Middle frontal gyrus (tissue), 1 donor: ENCODE data around the gene PDZD8.
A peak's percentile ranks its signal among the peaks of the same experiment; 100 is the strongest.
"Not testable (repeated sequence)": the region's sequence is repeated elsewhere in the genome, so short reads cannot be mapped to it uniquely, and the experiment has no call there.

Source experiments
- DNase-seq: peaks from one replicate; pipeline ENCODE4 v3.0.0-alpha.2; 2015; ENCODE audit warnings: low spot score; ENCODE audit errors: extremely low spot score

Gene PDZD8

DNA sequence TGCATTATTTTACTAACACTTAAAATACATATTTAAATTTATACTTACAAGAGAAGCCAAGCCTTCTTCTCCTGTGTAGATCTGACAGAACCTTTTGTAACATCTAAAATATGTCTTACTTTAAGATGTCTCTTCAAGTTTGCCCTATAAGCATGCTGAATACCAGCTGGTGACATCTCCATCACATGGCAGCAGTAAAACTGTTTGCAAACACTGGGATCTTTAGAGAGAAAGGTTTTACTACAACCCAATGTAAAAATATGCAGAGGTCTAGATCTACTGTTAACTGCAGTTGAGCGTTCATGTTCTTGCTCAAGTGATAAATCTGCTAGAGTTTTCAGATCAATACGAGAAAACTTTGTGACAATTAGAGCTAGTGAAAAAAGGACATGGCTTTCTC lies 23.2 kb downstream of the PDZD8 start:
- no peak for DNase-seq

DNA sequence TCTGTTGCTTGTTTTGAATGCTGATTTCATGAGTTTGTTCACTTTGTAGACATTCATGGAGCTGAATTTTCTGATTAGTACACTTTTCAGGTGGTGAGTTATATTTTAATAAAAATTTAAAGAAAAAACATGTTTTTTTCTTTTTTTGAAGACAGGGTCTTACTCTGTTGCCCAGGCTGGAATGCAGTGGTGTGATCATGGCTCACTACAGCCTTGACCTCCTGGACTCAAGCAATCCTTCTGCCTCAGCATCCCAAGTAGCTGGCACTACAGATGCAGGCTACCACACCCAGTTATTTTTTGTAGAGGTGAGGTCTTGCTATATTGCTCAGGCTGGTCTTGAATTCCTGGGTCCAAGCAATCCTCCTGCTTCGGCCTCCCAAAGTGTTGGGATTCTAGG lies 23.7 kb downstream of the PDZD8 start:
- no peak for DNase-seq

DNA sequence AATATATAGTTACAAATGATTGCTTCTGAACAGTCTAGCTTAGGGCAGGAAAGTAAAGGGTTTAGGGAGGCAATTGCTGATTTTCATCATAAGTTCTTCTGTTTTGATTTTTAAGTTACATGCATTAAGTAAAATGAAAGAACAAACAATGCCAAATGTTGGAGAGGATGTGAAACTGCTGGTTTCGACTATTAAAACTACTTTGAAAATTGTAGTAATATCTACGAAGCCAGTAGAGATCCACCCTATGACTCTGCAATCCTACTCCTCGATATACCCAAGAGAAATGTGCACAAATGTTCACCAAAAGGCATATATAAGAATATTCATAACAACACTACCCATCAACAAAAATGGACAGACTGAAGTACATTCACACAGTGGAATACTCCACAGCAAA lies 24.3 kb downstream of the PDZD8 start:
- no peak for DNase-seq

DNA sequence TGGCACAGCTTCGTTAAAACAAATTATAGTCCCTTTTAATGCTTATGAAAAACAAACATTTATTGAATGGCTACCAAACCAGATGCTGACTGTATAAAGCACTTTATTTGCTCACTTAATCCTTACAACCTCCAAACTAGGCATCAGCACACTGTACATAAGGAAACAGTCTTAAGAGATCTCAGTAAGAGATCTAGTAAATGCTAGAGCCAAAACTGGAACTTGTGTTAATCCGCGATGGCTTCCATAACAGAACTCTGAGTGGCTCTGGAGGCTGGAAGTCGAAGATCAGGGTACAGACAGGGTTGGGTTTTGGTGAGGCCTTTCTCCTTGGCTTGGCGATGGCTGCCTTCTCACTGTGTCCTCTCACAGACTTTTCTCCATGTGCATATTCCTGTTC lies 27.0 kb downstream of the PDZD8 start:
- DNase-seq, result no peak

DNA sequence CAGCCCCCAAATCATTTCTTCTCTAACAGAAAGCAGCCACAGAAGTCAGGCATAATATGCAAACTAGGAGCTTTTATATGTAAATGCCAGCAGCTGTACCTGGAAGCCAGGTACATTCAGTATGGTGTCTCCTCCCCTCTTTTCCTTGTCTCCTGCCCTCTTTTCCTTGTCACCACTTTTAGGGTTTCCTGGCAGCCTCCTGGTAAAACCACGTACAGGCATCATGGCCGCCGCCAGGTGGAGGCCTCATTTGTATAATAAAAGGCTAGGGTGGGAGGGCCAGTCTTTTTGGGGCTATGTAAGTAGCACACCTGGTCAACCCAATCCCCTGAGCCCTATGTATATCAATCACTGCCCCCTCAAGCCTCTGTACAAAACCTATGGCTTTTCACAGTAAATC lies 28.7 kb downstream of the PDZD8 start:
- DNase-seq, result no peak

- DNase-seq, result no peak
Observed at GRCh38 chr10:117345143-117345542, 30.1 kb downstream of the PDZD8 start.

- DNase-seq, result no peak
Observed at GRCh38 chr10:117342641-117343040, 32.6 kb downstream of the PDZD8 start.

- DNase-seq, result no peak
Observed at GRCh38 chr10:117341061-117341460, 34.2 kb downstream of the PDZD8 start.

DNA sequence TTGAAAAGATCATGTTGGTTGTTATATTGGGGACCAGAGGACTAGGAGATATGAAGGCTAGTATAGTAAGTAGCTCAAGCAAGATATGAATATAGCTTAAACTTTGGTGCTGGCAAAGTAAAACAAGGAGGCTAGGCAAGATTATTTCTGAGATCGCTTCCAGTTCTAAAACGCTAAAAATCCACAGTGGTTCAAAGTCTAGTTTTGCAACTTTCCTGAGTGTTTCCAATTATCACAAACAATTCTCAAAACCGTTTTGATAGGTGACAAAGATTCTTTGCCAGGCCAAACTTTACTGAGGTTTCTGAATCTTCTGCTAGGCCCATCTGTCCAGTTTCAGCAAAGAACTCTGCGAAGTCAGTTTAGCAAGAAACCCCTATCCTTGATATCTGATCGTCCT lies 35.3 kb downstream of the PDZD8 start:
- no peak for DNase-seq

- no peak for DNase-seq
Observed at GRCh38 chr10:117339578-117339977, 35.7 kb downstream of the PDZD8 start.

DNA sequence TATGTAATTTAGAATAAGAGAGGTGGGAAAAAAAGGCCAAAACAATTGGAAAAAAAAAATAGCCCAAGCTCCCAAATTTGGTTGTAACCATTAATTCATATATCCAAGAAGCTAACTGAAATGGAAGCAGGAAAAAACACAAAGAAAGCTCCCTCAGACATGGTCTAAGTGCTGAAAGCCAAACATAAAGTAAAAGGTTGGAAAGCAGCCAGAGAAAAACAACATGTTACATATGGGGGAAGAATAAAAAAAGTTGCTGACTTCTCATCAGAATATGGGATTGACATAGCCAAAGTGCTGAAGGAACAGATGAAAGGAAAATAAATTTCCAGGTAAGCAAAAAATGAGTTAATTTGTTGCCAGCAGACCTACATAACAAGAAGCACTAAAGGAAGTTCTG lies 40.3 kb downstream of the PDZD8 start:
- no peak for DNase-seq

GRCh38 chr10:117334066-117334465 lies 41.2 kb downstream of the PDZD8 start:
- no peak for DNase-seq

DNA sequence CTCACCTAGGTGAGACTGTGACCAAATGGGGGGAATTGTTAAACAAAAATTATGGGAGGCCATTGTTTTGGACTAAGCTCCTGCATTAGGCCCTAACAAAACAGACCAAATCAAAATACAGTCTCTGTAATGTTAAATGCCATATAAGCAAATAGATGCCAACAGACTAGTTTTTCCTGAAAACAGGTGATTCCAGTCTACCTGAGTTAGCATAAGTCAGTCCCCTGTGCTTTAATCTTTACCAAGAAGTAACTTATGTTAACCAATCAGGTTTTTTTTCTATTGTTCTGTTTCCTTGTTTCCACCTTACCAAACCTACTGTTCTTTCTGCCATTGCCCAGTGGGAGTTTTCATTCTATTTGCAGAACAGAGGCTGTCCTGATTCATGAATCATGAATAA lies 48.0 kb downstream of the PDZD8 start:
- no peak for DNase-seq

DNA sequence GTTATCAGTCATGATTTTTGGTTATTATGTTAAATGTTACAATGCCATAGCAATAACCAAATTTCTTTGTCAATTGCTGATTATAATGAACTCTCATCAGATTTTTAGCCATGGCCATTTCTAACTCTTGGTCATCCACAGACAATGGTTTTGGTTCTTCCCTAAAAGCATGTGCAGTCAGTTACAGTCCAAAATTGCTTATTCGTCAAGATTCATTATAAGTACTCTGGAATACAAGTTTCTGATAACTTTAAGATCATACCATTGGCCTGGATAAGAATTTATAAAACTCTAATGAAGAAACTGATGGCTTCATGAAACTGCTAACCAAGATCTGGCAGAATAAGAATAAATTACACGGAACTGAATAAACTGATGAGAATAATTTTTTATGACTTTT lies 50.9 kb downstream of the PDZD8 start:
- DNase-seq, result no peak

DNA sequence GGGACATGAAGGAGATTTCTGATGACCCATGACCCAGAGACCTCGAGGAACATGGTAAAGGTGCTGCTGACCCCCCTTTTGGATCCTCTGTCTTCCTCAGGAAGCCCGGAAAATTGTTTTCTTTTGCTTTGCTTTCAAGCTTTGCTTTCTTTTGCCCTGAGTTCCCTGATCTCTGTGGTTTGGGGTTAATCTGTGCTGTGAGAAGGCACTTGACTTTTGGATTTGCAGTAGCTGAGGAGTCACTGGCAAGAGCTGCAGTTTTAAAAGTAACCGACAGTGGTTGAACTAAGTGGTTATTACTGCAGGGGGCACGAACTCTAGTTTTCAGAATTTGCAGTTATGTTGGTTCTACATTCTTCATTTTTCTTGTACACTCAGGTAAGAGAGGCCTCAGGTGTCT lies 53.0 kb downstream of the PDZD8 start:
- DNase-seq, result no peak

- DNase-seq, result peak; percentile 12
Observed at GRCh38 chr10:117320050-117320665, 55.1 kb downstream of the PDZD8 start.

- DNase-seq, result no peak
Observed at GRCh38 chr10:117318909-117319308, 56.3 kb downstream of the PDZD8 start.

DNA sequence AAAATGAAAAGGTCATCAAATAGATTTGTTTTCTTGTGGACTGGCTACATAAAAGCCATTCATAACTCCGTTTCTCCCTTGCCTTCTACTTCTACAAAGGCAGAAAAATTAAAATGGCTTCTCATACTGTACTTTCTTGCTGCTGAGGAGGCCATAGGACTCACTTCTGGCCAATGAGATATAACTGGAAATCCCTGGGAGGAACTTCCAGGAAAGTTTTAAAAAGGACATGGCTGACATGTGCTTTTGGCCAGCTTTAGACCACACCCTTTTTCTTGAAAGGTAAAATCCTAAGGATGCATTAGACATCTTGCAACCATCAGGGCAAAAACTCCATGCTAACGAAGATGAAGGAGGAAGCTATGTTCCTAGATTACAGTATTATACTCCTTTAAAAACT lies 58.5 kb downstream of the PDZD8 start:
- DNase-seq, result no peak

DNA sequence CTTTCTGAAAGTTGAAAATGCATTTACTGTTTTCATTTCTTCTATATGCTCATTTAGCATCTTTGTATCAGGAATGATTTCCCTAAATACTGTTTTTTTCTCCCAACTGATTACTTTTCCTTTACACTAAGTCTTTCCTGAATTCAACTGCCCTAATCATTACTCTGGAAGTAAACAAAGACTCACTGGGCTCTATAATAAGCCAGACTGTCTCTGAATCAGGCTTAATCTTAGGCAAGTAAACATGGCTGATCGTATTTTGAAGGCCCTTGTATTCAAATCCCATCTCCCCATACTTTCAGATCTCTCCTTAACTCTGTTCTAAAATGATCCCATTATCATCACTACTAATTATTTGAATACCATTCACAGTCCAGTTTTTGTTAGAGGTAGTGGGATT lies 61.6 kb downstream of the PDZD8 start:
- DNase-seq, result no peak

DNA sequence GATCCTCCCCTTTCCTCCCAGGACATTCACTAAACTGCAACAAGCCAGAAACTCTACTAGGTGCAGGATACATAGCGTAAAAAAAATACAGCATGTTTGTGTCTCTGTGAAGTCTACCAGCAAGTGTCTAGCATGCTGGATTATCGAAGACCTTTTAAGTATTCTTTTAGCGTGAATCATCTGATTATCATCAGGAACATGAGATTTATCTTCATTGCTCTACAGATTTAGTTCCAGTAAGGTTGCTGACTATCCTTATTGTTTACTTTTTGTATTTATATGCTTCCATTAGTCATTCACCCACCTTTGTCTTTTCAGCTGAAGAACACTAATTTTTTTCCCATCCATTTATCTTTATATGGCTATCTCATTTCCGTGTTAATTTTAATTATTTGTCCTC lies 62.8 kb downstream of the PDZD8 start:
- no peak for DNase-seq

DNA sequence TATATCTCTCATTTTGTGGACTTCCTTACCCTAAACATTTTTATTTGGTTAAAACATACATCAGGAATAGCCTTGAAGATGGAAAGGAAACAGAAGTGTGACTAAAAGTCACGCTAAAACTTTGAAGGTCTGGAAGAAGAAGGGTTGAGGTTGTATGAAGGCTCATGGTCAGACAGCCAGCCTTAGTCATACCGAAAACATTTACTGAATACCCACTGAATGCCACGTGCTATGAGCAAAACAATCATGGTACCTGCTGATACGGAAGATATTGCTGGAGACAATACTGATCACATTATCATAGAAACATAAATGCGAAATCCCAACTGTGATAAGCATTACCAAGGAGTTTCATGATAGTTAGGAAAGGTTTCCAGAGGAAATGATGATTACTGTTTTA lies 64.0 kb downstream of the PDZD8 start:
- no peak for DNase-seq

- DNase-seq, result no peak
Observed at GRCh38 chr10:117306674-117307073, 68.6 kb downstream of the PDZD8 start.

DNA sequence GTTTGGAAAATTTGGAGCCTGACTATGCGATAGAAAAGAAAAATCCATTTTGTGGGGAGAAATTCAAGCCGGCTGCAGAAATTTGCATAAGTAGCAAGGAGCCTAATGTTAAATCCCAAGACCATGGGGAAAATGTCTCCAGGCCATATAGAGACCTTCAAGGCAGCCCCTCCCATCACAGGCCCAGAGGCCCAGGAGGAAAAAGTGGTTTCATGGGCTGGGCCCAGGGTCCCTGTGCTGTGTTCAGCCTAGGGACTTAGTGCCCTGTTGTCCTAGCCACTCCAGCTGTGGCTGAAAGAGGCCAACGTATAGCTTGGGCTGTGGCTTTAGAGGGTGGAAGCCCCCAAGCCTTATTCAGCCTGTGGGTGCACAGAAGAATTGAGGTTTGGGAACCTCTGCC lies 71.8 kb downstream of the PDZD8 start:
- DNase-seq, result not testable (repeated sequence)

DNA sequence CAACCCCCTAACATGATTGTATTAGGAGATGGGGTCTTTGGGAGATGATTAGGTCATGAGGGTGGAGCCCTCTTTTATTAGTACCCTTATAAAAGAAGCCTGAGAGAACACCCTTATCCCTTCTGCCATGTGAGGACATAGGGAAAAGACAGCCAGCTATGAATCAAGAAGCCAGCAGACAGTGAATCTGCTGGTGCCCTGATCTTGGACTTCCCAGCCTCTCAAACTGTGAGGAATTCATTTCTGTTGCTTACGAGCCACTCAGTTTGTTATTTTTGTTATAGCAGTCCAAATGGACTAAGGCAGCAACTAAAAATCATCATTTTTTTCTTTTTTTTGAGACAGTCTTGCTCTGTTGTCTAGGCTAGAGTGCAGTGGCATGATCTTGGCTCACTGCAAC lies 74.6 kb downstream of the PDZD8 start:
- no peak for DNase-seq
